ENCODE results near the gene PCDHGC3.
A peak's percentile ranks its signal among the peaks of the same experiment; 100 is the strongest.

The PCDHGC3 gene

GRCh38 chr5:141508440-141508797, 32.7 kb downstream of the PCDHGC3 start:
- DNase-seq (ENCODE audit: low spot score) = no peak

GRCh38 chr5:141508798-141509611, 33.2 kb downstream of the PCDHGC3 start:
- DNase-seq (ENCODE audit: low spot score) = no peak

- no peak for DNase-seq (ENCODE audit: low spot score)
Observed at GRCh38 chr5:141510160-141510559, 34.4 kb downstream of the PCDHGC3 start.

GRCh38 chr5:141510850-141511601, 35.3 kb downstream of the PCDHGC3 start:
- no peak for DNase-seq (ENCODE audit: low spot score)

- no peak for DNase-seq (ENCODE audit: low spot score)
Observed at GRCh38 chr5:141511771-141512325, 36.1 kb downstream of the PCDHGC3 start.

DNA sequence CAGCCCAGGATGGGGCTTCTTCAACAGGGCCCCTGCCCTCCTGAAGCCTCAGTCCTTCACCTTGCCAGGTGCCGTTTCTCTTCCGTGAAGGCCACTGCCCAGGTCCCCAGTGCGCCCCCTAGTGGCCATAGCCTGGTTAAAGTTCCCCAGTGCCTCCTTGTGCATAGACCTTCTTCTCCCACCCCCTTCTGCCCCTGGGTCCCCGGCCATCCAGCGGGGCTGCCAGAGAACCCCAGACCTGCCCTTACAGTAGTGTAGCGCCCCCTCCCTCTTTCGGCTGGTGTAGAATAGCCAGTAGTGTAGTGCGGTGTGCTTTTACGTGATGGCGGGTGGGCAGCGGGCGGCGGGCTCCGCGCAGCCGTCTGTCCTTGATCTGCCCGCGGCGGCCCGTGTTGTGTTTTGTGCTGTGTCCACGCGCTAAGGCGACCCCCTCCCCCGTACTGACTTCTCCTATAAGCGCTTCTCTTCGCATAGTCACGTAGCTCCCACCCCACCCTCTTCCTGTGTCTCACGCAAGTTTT, 36.7 kb downstream of the PCDHGC3 start:
- DNase-seq (ENCODE audit: low spot score) = no peak

DNA sequence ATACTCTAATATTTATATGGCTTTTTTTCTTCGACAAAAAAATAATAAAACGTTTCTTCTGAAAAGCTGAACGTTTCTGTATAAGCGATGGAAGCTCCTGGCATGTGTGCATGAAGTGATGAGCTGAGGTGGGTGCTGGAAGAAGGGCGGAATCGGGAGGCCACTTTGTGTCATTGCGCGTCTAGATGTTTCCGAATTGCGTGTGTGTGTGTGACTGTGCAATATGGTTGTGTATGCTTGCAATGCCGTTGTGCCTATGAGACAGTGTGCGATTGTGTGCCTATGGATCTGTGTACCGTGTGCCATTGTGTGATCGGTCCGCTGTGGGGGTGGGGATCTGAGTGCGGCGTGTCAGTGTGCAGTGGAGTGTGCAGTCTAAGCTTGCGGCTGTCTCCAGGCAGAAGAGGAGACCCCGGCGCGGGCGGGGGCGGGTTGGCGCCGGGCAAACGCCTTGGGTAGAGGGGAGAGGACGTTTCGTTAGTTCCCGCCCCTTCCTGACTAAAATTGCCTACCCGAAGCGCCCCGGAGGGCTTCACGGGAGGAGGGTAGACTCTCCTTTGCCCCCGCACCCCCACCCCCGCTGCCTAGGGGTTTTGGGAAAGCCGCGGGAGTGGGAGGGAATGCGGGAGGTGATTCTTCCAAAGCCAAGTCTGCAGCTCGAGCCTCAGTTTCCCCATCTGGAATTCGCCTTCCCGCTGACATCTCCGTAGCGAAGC, 37.3 kb downstream of the PCDHGC3 start:
- DNase-seq (ENCODE audit: low spot score) = no peak

DNA sequence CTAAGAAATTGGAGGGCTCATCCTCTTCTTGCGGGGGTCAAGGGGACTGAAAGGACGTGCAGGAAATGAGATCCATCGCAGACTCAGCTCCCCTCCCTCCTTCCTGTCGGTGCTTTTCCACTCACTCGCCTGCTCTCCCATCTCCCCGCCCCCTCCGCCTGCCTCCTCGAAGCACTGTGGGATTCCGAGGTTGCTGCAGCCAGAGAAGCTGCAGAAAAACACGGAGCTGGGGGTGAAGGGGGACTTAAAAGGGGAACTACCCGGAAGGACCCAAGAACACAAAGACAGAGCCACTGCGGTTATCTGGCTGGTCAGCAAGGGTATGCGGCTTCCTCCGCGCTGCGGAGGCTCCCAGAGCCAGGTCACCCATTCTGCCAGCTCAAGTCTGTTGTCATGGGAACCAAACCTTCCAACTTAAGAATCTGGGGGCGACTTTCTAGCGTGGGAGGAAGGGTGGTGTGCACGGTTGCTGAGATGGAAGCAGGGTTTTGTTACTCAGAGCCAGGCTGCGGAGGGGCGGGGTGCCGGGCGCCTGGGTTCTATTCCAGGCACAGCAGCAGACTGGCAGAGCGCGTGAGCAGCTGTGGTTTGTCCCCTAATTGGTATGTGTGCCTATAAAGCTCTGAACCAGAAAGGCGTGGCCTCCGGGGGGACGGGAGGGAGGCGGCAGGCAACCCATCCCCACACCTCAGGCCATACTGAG, 38.0 kb downstream of the PCDHGC3 start:
- DNase-seq (ENCODE audit: low spot score) = no peak

GRCh38 chr5:141514330-141515133, 38.8 kb downstream of the PCDHGC3 start:
- DNase-seq (ENCODE audit: low spot score) = no peak

GRCh38 chr5:141515141-141515540, 39.4 kb downstream of the PCDHGC3 start:
- no peak for DNase-seq (ENCODE audit: low spot score)

- no peak for DNase-seq (ENCODE audit: low spot score)
Observed at GRCh38 chr5:141515946-141516671, 40.3 kb downstream of the PCDHGC3 start.

GRCh38 chr5:141516672-141517025, 40.9 kb downstream of the PCDHGC3 start:
- DNase-seq (ENCODE audit: low spot score) = no peak

GRCh38 chr5:141517312-141517711, 41.5 kb downstream of the PCDHGC3 start:
- no peak for DNase-seq (ENCODE audit: low spot score)

DNA sequence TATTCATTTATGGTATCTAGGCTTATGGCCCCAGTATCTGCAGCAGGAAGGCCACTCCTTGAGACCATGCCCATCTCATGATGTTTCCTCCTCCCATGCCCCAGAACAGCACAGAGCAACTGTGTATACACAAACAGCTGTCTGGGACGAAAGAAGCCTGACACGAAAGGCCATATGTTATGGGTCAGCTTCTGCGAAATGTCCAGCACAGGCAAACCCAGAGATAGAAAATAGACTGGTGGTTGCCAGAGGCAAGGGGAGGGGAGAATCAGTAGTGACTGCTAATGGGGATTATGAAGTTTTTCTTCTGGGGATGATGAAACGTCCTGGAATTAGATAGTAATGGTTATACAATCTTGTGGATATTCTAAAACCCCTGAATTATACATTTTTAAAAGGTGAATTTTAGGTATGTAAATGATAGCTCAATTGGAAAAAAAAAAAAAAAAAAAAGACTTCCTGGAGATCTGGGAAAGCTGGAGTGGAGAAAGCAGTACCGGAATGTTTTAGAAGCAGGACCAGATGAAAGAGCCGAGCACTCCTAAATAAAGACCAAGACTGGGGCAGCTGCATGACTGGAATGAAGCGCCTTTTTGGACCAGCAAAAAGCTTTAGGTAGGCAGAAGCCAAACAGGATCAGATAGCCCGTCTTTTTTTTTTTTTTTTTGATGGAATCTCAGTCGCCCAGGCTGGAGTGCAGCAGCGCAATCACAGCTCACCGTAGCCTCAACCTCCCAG, 42.3 kb downstream of the PCDHGC3 start:
- DNase-seq (ENCODE audit: low spot score) = no peak

- no peak for DNase-seq (ENCODE audit: low spot score)
Observed at GRCh38 chr5:141518618-141519015, 42.9 kb downstream of the PCDHGC3 start.

GRCh38 chr5:141519605-141520565, 44.1 kb downstream of the PCDHGC3 start:
- DNase-seq (ENCODE audit: low spot score) = no peak

- peak; percentile 96 for DNase-seq (ENCODE audit: low spot score)
Observed at GRCh38 chr5:141521244-141521781, 45.5 kb downstream of the PCDHGC3 start.

GRCh38 chr5:141522301-141522700, 46.5 kb downstream of the PCDHGC3 start:
- no peak for DNase-seq (ENCODE audit: low spot score)
